Tibial nerve (tissue), 4 donors: ENCODE data around the gene TMEM143. TPM values are rescaled to one million over a fixed set of nuclear protein-coding genes. Genes with fewer than 3 reads are reported as not detected.
"Not testable (repeated sequence)": the region's sequence is repeated elsewhere in the genome, so short reads cannot be mapped to it uniquely, and the experiment has no call there.

ENCODE experiments used
- DNase-seq, 2 donors: peaks; one replicate each; pipeline ENCODE4 v3.0.0-alpha.2; 2019; ENCODE audit warnings: low spot score in 2 of 2
- H3K27ac ChIP-seq, 4 donors: fragments of 200-600 bp; sonication (generic) in 3 of 4; one replicate each; pipeline ENCODE4 v1.5.1; 2017 to 2019; ENCODE audit warnings: mild to moderate bottlenecking in 1 of 4
- H3K27me3 ChIP-seq, 2 donors: fragments of 200-600 bp; sonication (generic) in 1 of 2; one replicate each; pipeline versions ENCODE4 v1.5.1 to v1.6.0; 2017 to 2019
- H3K36me3 ChIP-seq, 3 donors: fragments of 200-600 bp; sonication (generic); one replicate each; pipeline ENCODE4 v1.5.1; 2018 to 2019
- H3K4me1 ChIP-seq, 4 donors: fragments of 200-600 bp; sonication (generic) in 3 of 4; one replicate each; pipeline ENCODE4 v1.5.1; 2017 to 2019
- H3K4me3 ChIP-seq, 4 donors: fragments of 200-600 bp; sonication (generic) in 3 of 4; one replicate each; pipeline ENCODE4 v1.5.1; 2017 to 2019; ENCODE audit warnings: mild to moderate bottlenecking in 1 of 4, moderate library complexity in 1 of 4
- H3K9me3 ChIP-seq, 4 donors: fragments of 200-600 bp; sonication (generic) in 3 of 4; one replicate each; pipeline ENCODE4 v1.5.1; 2017 to 2019
- EP300 ChIP-seq, 2 donors: sonication (generic); formaldehyde crosslinking; IDR thresholded peaks; one replicate each; pipeline ENCODE4 v1.6.1; 2017; ENCODE audit warnings: antibody characterized with exemption in 2 of 2, mild to moderate bottlenecking in 1 of 2
- POLR2A ChIP-seq, 2 donors: fragments of 450-650 bp; IDR thresholded peaks; one replicate each; pipeline ENCODE4 v1.6.1; 2017; ENCODE audit warnings: antibody characterized with exemption in 2 of 2, mild to moderate bottlenecking in 2 of 2, moderate library complexity in 2 of 2
- WGBS, 2 donors: methylation state at CpG; one replicate each; pipeline ENCODE4 v1.1.5; 2018; 5-methylcytosine and 5-hydroxymethylcytosine counted together
- total RNA-seq, 4 donors: library from RNA; depleted of rRNA; stranded (reverse); fragments of >200 nt; gene quantifications; one replicate each; pipeline ENCODE4 v1.1.0, GENCODE V29; 2016
- TF ChIP-seq, protein P1 (sequence below), 5 experiments: fragments of 200-600 bp in 3 of 5; fragments of 450-650 bp in 2 of 5; sonication (generic) in 3 of 5; IDR thresholded peaks; one replicate each; pipeline ENCODE4 v1.5.1; 2016 to 2019; ENCODE audit warnings: antibody characterized with exemption in 5 of 5, mild to moderate bottlenecking in 3 of 5, moderate library complexity in 2 of 5

TMEM143 gene
- total RNA-seq, 4 donors from 2014 or later, result 8.3 to 14.4 (median 10.2) TPM

DNA sequence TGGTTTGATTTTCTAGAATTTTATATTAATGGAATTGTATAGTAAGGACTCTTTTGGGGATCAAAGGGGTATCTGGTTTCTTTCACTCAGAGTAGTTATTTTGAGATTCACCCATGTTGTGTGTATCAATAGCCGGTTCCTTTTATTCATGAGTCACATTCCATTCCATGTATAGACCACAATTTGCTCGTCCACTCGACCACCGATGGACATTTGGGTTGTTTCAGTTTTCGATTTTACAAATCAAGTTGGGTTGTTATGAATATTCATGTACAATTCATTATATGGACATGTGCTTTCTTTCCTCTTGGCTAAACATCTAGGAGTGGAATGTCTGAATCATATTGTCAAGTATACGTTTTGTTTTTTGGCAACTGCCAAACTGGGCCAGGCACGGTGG is 48.0 kb downstream of the TMEM143 start:
- H3K4me3 ChIP-seq, result no peak overlapping the region
- WGBS, 2 donors, result 67 to 68% methylated on average over 7 of the region's 7 CpGs
- no peak for DNase-seq
- H3K4me1 ChIP-seq, result peaks cover 0 to 10% (median 3%) of the 10 kb centered on the region in 4 donors
- no peaks in the 10 kb centered on the region for H3K36me3 ChIP-seq
- TF ChIP-seq POLR2A (IDR thresholded peaks at IDR 0.05) (no peak), EP300 (IDR thresholded peaks at IDR 0.05) (no peak)
- TF ChIP-seq, protein P1, sequence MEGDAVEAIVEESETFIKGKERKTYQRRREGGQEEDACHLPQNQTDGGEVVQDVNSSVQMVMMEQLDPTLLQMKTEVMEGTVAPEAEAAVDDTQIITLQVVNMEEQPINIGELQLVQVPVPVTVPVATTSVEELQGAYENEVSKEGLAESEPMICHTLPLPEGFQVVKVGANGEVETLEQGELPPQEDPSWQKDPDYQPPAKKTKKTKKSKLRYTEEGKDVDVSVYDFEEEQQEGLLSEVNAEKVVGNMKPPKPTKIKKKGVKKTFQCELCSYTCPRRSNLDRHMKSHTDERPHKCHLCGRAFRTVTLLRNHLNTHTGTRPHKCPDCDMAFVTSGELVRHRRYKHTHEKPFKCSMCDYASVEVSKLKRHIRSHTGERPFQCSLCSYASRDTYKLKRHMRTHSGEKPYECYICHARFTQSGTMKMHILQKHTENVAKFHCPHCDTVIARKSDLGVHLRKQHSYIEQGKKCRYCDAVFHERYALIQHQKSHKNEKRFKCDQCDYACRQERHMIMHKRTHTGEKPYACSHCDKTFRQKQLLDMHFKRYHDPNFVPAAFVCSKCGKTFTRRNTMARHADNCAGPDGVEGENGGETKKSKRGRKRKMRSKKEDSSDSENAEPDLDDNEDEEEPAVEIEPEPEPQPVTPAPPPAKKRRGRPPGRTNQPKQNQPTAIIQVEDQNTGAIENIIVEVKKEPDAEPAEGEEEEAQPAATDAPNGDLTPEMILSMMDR (IDR thresholded peaks at IDR 0.05), result no peak
- no peaks in the 10 kb centered on the region for H3K9me3 ChIP-seq
- H3K27ac ChIP-seq, result no peak overlapping the region
- no peaks in the 10 kb centered on the region for H3K27me3 ChIP-seq

DNA sequence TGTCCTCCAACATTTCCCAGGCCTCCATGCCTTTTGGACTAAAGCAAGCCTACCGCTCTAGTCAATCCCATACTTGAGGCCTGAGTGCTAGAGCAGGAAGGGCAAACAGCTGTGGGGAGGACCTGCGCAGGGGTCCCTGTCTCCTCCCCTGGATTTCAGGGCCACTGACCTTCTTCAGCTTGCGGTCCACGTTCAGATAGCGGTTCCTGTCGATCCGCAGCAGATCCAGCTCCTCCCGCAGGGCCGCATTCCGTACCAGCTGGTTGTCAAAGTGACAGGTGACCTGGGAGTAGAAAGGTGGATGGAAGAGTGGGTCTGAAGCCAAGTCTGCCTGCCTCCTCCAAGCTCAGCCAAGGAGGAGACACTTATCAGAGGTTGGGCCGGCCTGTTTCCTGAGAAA is 52.4 kb downstream of the TMEM143 start:
- Histone ChIP-seq H3K4me3 (no peak overlapping the region), H3K9me3 (no peaks in the 10 kb centered on the region), H3K27ac (no peak overlapping the region), H3K4me1 (no peaks in the 10 kb centered on the region), H3K27me3 (no peaks in the 10 kb centered on the region), H3K36me3 (no peaks in the 10 kb centered on the region)
- TF ChIP-seq EP300 (IDR thresholded peaks at IDR 0.05) (no peak), POLR2A (IDR thresholded peaks at IDR 0.05) (no peak)
- TF ChIP-seq, protein P1 (IDR thresholded peaks at IDR 0.05), result no peak
- 94 to 95% methylated on average over 11 of the region's 11 CpGs for WGBS, 2 donors
- DNase-seq, result no peak

DNA sequence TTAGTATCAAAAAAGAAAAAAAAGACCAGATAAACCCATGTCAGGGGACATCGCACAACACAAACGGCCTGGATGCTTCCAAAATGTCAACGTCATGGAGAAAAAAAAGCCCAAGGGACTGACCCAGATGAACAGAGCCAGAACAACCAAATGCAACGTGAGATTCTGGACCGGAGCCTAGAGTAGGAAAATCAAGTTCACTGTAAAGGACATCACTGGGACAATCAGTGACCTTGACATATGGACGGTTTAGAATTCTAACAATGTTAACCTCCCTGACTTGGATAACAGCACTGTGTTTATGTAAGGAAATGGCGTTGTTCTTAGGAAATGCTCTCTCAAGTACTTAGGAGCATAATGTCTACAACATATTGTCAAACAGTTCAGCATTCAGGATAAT is 53.5 kb downstream of the TMEM143 start:
- Histone ChIP-seq H3K36me3 (no peaks in the 10 kb centered on the region), H3K4me3 (no peak overlapping the region), H3K27me3 (no peaks in the 10 kb centered on the region), H3K4me1 (no peaks in the 10 kb centered on the region), H3K9me3 (no peaks in the 10 kb centered on the region), H3K27ac (no peak overlapping the region)
- no peak for DNase-seq
- WGBS, 2 donors, result 35 to 39% methylated on average over 7 of the region's 7 CpGs
- TF ChIP-seq, protein P1 (IDR thresholded peaks at IDR 0.05), result no peak
- no peak for TF ChIP-seq POLR2A (IDR thresholded peaks at IDR 0.05)
- TF ChIP-seq EP300 (IDR thresholded peaks at IDR 0.05), result peak in 1 of 2 donors; percentile 15

DNA sequence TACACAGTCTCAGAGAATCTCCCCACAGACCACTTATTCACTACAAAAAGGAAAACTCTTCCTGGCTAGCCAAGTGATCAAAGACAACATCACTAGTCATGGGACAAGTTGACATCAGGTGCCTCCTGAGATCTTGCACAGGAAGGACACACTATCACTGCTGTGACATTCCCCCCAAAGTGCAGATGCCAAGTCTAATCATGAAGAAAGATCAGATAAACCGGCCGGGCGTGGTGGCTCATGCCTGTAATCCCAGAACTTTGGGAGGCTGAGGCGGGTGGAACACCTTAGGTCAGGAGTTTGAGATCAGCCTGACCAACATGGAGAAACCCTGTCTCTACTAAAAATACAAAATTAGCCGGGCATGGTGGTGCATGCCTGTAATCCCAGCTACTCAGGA is 54.0 kb downstream of the TMEM143 start:
- H3K27me3 ChIP-seq, DNase-seq, H3K9me3 ChIP-seq, H3K27ac ChIP-seq, H3K4me1 ChIP-seq, H3K36me3 ChIP-seq, H3K4me3 ChIP-seq: not testable (repeated sequence)
- WGBS, 2 donors, result 86 to 92% methylated on average over 5 of the region's 5 CpGs

DNA sequence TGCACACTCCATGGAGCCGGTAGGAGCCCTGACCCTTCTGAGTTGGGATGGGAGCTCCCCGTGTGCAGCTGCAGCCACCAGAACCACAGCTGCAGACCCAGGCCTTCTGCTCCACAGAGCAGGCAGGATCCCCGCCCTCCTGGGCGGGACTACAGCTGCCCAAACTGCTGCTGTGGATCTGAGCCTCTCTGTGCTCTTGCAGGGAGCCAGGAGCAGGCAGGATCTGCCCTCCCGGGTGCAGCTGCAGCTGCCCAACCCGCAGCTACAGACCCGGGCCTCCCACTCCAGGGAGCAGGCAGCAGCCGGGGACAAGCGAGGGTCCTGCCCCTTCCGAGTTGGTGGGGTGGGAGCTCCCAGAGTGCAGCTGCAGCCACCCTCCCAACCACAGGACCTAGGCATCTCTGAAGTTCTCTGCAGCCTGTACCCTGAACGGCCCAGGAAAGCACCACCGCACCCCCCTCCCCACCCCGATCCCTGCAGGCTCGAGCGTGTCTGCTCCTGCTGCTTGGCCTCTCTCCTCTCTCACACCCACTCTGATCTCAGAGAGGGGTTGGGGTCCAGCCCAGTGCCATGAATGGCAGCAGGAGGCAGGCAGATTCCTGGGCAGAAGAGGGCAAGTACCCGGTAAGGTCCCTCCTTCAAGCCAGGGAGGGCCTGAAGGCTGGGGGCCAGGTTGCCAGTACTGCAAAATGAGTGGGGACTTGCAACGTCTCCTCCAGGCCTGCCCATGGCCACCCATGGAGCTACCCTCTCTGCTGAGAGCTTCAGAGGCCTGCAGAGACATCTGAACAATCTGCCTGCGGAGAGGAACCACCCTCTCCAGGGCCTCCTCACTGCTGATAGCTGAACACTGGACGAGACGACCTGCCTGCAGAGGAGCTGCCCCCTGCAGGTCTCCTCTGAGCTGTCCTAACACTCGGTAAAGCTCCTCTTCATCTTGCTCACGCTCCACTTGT is 54.8 kb downstream of the TMEM143 start:
- Histone ChIP-seq H3K4me1 (no peaks in the 10 kb centered on the region), H3K36me3 (no peaks in the 10 kb centered on the region), H3K4me3 (no peak overlapping the region), H3K27ac (no peak overlapping the region), H3K9me3 (no peaks in the 10 kb centered on the region), H3K27me3 (no peaks in the 10 kb centered on the region)
- WGBS, 2 donors, result 38 to 57% methylated on average over 12 to 15 of the region's 22 CpGs
- TF ChIP-seq, protein P1 (IDR thresholded peaks at IDR 0.05), result no peak
- DNase-seq, result no peak
